DMS53 (cell line): Measurements from ENCODE around the gene PDZRN3.

Experiments
- DNase-seq: peaks from one replicate; lab custom pipeline; 2025; lab: John Stamatoyannopoulos, UW

Gene PDZRN3

DNA sequence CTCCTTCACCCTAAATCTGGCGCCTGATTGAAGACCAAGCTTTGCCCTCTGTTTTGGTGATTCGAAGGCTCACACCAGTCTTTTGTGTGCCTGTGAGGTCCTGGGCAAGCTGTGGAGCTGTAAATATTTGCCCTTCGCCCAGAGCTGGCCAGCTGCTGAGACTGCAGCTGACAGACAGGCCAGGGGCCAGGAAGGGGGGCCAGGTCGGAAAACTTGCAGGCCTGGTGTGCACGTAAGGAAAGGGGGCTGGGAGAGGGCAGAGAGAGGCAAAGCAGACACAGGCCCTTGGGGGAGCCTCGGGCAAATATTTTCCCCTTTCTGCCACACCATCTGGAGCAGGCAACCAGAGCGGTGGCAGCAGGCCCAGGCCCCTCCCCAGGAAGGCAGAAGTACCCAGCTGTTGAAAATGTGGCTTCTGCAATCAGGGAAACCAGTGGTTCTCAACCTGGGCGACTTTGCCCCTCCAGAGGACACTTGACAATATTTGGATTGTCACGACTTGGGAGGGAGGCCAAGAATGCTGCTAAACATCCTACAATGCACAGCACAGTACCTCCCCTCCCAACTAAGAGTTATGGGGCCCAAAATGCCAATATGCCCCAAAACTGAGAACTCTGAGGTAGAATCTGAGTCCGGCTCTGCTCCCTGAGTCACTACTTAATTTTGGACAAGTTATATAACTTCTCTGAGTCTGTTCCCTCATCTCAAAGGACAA lies 2.5 kb downstream of the PDZRN3 start:
- peak; percentile 81 for DNase-seq

DNA sequence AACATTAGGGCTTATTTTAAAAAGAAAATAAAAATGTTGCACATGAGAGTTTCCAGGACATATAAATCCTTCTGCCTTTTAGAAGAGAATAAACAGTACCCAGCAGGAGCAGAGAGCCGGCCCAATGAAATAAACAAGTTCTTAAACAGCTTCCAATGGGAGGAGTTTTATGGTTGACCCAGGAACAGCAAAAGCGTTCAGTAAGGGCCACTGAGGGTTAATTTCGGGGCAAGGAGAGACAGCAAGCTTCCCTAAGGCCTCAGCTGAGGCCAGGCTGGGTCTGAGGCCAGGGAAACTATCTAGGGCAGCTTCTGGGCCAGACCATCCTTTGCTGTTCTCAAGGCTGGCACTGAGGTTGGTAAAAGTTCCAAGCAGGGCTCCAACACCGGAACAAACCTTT lies 3.4 kb downstream of the PDZRN3 start:
- DNase-seq: peak; percentile 19

GRCh38 chr3:73618461-73618860 lies 6.3 kb downstream of the PDZRN3 start:
- DNase-seq: no peak

- DNase-seq: no peak
Measured at GRCh38 chr3:73616056-73616455, 8.7 kb downstream of the PDZRN3 start.

GRCh38 chr3:73614419-73614818 lies 10.3 kb downstream of the PDZRN3 start:
- peak; percentile 25 for DNase-seq

DNA sequence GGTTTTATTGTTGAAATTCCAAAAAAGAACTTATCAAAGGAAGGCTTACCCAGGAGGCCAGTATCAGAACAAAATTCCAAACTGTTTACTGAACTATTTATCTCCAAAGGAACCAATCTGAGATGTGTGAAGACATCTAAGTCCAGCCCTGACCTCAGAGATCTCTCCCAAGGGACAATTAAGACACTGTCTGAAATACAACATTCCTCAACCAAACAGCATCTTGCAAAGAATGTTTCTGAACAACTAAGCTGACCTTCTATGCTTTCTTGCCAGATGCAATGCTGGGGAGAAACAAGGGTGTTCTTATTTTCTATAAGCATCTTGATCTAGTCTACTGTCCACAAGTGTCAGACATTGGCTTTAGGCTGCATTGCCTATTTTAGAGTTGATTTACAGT lies 13.6 kb downstream of the PDZRN3 start:
- DNase-seq: no peak

- no peak for DNase-seq
Measured at GRCh38 chr3:73610493-73610892, 14.2 kb downstream of the PDZRN3 start.

DNA sequence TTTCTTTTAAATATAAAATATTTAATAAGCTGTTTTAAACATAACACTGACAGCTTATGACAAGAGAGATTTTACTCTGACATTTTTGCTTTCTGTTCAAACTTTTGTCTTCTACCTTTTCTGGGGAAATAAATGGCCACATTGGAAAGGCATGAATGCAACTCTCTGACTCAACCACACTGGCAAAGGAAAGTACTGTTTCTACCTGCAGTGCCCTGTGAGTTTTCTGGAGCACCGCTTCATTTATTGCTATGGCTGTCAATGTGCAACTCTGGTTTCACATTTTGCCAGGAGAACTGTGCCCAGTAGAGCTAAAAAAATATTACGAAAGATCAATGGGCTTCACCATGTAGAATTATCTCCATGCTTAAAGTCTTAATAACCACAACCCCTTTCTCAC lies 15.1 kb downstream of the PDZRN3 start:
- DNase-seq: no peak

GRCh38 chr3:73609315-73609641 lies 15.5 kb downstream of the PDZRN3 start:
- DNase-seq: no peak

- DNase-seq: no peak
Measured at GRCh38 chr3:73608456-73609314, 16.1 kb downstream of the PDZRN3 start.

GRCh38 chr3:73605861-73606260 lies 18.9 kb downstream of the PDZRN3 start:
- no peak for DNase-seq

DNA sequence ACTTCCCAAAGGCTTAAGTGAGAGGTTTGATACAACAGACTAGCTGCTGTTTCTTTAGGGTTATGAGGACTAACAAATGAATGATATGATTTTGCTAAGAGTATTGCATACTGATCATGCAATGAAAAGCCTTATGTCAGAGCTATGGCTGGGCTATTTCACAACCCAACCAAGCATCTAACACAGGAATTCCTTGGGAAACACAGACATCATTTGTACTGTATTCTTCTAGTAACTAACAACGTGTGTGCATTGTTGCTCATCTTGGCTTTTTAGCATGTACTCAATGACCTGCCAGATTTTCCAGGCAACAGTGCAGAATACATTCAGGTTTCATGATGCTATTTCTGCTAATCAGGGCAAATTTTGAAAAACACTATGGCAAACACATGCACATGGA lies 19.3 kb downstream of the PDZRN3 start:
- no peak for DNase-seq

DNA sequence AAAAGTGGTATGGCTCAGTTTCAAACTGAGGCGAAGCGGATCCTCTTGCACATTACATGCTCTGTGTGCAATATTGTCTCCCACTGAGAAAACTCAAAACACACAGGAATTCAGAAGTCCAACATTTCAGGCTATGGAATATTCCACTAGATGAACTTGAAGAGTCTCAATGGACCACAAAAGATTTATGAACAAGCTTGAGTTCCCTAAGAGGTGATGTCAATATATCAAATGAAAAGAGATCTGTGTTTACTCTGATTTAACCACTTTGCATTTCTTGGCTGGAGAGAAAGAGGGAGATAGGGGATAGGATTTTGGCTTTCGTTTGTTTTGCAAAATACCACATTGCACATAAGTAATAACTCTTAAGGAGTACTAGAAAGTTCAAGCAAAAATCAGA lies 20.3 kb downstream of the PDZRN3 start:
- DNase-seq: no peak

DNA sequence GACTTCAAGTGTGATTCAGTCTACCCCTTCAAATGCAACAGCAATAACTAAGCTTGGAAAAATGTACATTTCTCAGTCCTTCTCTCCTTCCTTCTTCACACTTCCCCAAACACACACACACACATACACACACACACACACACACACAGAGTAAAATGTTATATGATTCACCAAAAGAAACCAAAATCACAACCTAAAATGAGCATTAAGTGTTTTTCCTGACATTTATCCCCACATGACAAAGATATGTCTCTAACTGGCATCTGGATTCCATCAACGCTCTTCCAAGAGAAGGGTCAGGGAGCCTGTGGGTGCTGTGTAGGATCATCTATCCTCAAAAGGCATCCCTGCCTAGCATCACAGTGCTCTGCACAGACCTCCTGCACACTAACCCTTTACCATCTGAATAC lies 21.0 kb downstream of the PDZRN3 start:
- DNase-seq: no peak

GRCh38 chr3:73602170-73602569 lies 22.6 kb downstream of the PDZRN3 start:
- DNase-seq: no peak

- no peak for DNase-seq
Measured at GRCh38 chr3:73601481-73601880, 23.3 kb downstream of the PDZRN3 start.

DNA sequence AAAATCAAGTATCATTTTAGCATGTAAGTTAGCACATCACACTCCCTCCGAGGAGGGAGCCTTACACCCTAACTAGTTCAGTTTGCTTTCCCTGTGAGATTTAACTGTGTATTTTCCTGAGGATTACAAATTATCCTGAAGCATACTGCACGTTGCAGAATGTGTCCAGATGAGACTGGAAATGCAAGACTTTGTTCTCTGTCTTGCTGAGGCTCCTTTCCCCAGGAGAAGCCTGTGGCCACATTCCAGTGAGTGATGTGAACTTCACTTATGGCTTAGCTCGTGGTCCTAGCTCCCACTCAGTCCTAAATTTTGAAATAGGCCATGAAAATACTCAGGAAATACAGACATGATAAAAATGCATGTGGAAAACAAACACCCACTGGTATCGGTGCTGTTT lies 23.7 kb downstream of the PDZRN3 start:
- no peak for DNase-seq

DNA sequence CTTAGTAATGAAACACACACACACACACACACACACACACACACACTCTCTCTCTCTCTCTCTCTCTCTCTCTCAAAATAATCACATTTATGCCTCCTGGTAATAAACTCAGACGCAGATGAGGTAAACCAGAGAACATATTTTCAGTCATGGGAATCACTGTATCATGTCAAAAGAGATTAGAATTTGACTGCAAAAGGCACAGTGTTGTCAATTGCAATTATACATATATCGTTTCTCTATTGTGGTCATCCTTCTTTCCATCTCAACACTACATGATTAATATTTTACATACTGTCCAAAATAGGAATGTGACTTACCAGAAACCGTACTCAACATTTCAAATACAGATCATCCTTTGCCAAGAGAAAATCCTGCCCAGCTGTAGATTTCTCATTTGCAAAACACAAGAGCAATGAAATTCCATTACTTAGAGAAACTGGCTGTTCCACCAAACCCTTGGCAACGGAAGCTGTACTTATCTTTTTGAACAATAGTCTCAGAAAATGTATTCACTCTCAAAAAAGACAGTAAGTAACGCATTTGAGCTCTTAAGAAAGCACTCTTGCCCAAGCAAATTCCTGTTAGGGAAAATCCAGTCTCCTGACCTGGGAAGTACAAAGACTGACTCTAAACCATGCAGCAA lies 24.3 kb downstream of the PDZRN3 start:
- DNase-seq: no peak

DNA sequence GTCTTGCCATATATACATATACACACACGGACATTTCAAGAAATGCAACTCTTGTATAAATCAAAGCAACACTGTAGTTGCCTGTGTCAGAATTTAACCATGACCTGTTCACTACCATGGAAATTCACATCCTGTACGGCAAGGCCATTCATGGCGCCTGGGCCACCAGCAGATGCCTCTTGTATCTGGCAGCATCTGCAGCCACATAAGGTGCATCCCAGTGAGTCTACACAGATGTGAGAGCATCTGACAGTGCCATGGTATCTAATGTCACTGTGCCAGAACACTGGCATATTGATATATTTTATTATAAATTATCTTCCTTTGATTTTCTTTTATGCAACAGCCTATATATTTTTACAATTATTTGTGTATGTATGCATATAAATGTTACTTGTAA lies 25.1 kb downstream of the PDZRN3 start:
- DNase-seq: no peak

DNA sequence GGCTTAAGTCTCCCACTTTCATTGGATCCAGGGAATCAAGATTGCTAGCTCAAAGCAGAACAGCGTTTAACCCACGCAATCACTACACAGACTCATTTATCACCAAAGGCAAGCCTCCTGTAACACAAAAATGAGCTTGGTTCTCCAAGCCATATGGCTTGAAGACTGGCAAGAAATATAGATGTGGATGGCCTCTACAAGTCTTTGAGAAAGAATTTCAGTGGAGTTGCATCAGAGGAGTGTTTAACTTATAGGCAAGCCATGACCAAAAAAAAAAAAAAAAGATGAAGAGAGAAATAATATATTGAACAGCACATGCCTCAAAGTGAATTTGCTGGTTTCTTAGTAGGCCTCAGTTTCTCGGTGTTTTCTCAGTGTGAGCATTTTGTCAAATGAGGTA lies 27.3 kb downstream of the PDZRN3 start:
- DNase-seq: no peak

GRCh38 chr3:73592154-73593144 lies 32.3 kb downstream of the PDZRN3 start:
- DNase-seq: peak; percentile 16

- no peak for DNase-seq
Measured at GRCh38 chr3:73591286-73591800, 33.4 kb downstream of the PDZRN3 start.
